GM21360 (cell line): ENCODE data around the gene LARP1.

Source experiments
- ATAC-seq: cut with Tn5 transposase; IDR thresholded peaks from one replicate; pipeline ENCODE4 v1.9.1; 2021; ENCODE audit warnings: mild to moderate bottlenecking, moderate library complexity; ENCODE audit not compliant: unreplicated experiment

Gene LARP1

DNA sequence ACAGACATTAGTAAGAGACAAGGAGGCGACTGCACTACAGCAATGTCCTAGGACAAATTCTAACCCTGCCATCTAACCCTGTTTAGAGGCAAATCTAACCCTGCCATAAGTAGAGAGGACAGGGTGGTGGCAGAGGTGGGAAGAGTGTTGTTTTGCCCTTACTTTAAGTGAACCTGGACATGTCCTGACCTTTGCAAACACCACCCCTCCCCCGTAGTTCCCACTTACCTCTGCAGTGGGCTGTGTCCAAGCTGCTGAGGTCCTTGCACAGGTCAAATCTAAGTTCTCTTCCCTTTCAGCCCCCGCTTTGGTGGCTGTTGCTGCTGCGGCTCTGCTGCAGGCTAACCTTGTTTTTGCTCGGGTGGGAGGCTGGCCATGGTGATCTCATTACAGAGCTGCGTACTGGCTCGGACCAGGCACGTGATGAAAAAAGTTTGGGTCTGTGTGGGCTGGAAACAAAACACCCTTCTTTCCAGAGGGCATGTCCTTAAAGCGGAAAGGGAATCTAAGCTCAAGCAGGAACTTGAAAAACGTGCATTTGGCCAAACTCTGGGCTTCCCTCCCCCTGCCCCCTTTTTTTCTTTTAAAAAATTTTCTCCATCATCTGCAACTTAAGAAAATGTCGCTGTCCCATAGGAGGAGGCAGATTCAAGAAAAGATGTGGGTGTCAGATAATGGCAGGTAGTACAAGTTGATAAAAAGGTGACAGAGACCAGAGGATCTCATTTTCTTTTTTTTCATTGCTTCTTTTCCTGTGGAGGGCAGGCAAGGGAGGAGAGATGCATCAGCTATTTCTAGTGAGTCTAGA lies 95.3 kb downstream of the LARP1 start, which contains the start of gene FAXDC2:
TSS of gene FAXDC2 (minus strand) at position 349 of the 808 bp plus-strand sequence. CDS start 12,425 bp downstream, outside the sequence.
- ATAC-seq: peak; percentile 61

DNA sequence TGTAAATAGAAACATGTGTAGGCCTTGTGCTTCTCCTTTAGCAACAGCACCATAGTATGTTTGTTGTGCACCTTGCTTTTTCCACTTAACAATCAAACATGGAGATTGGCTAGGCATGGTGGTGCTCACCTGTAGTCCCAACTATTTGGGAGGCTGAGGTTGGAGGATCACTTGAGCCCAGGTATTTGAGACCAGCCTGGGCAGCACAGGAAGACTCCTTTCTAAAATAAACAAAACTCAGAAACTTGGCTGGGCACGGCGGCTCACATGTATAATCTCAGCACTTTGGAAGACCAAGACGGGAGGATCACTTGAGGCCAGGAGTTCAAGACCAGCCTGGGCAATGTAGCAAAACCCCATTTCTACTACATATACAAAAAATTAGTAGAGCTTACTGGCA lies 96.2 kb downstream of the LARP1 start:
- ATAC-seq: no peak

DNA sequence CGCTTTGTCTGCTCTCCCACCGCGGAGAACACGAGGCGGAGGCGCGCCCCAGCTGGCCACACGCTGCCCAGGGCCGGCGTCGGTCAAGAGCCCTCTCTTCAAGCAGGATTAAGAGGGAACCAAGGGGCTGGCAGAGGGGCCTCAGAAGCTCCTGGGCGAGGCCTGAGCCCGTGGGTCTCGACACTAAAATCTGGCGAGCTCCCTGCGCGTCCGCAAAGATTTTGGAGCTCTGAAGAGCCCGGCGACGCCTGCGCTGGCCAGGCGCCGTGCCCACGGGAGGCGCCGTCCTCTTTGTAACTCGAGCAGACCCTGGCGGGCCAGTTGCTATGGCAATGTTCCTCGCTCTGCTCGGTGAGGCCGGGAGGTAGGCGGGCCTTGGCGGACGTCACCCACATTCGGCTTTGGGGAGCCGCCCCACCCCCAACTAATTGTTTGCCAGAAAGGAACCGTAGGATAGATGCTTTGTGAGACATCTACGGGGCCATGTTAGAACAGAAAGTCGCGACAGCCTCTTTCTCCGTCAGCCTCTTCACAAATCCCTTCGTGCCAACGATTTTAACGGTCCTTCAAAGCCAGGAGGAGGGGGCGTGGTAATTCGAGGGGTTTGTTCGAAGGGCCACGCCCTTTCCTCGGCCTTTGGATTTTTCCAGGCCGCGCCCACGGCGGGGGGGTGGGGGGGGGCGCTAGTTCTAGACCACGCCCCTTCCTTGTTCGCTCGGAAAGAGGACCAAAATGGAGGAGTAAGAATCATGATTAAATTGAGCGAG lies 102.5 kb downstream of the LARP1 start:
- peak; percentile 59 for ATAC-seq

DNA sequence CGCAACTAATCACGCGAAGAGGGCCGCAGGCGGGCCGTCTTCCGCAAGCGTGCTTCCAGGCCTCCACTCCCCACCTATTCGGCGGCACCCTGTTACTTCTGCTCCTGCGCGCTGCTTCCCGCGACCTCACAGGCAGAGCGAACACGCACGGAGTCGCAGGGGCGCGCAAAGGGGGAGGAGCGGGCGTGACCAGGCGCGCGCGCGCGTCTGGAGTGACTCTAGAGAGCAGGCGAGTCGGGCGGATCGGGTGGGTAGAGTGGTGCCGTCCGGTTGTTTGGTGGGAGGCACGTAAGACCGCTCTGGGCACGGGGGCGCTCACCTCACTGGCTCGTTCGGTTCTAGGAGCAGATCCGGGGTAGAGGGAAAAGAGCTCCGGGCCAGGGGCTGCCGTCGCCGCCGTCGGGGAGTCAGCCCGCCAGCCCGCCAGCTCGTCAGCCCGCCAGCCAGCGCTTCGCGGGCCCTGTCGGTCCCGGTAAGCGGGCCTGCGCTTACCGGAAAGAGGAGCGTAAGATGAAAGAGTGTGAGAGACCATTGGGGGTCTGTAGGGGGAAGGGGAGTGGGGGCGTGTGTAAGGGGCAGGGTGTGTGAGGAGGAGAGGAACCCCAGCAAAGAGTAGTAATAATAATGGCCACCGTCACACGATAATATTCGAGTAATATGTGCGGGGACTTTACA lies 103.3 kb downstream of the LARP1 start, which contains the start of gene CNOT8:
TSS of gene CNOT8 (plus strand) at position 331 of the 675 bp plus-strand sequence. CDS start 4,652 bp downstream, outside the sequence.
- ATAC-seq: peak; percentile 80

DNA sequence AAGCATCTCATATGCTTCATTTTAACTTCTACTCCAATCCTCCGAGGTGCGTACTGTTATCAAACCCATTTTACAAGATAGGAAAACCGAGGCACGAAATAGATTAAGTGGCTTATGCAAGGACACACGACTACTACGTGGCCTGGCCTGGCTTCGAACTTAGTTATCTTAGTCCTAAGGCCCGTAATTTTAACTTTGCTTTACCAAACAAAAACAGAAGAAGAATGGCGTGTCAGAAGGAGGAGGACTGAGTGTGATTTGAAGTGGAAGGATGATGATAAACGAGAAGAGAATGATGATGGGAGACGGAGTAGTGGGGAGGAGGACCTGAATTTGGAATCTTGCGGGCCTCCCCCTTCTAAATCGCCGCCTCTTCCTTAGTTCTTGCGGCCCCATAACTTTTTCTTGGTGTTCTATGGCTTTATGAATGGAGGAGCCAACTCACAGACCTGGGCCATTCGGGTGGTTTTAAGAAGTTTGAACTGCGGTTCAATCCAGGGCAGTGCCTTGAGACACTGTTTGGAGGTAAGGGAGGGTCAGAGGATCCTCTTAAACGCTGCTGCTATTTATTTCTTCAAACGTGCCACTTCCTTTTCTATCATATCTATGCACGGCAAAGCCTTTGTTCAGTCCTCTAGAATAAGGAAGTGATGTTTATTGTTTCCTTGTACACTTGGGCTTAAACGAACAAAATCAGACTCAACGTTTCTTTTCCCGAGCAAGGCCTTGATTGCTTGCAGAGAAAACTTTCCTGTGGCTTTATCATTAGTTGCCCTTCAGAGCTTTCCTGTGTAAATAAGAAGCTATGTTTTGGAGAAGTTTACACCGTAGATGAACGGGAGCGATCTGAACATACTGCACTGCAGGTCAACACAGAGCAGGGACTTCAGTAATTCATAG lies 104.0 kb downstream of the LARP1 start:
- no peak for ATAC-seq

DNA sequence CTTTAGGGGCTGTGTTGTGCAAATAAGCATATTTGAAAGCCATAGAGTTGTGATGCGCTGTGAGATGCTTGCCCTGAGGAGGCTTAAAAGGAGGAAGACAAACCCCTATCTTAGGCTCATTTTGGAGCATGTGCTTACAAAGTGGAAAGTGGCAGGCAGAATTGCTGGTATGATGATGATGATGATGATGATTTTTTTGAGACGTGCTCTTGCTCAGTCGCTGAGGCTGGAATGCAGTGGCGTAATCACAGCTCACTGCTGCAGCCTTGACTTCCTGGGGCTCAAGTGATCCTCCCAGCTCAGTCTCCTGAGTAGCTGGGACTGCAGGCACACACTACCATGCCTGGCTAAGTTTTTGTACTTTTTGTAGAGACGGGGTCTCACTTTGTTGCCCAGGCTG lies 104.9 kb downstream of the LARP1 start:
- no peak for ATAC-seq

DNA sequence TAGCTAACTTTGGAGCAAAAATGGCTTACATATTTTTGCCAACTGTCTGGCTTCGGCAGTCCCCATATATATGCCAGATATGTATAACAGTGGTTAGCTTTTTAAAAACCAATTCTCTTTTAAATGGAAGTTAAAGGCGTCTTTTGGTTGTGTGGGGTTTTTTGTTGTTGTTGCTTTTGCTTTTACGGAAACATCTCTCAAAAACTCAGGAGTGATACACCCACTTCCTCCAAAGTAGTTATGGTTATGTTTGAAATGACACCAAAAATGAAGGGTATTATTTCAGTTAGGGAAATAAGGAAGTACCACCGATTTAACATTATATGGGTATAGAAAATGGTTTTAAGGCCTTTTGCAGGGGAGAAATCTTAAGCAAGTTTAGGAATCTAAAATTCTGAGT lies 105.6 kb downstream of the LARP1 start:
- ATAC-seq: no peak

DNA sequence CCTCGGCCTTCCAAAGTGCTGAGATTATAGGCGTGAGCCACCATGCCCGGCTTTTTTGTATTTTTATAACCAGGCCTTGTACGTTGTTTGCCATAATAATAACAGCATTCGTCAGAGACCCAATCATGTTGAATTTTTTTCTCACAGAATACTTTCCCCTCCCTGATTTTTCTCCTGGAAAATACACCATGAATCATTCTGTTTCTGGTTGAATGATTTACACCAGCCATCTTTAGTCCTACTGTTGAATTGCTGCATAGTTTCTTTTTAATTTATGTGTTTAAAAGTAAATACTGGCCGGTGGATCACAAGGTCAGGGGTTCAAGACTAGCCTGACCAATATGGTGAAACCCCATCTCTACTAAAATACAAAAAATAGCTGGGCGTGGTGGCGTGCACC lies 106.8 kb downstream of the LARP1 start:
- no peak for ATAC-seq

DNA sequence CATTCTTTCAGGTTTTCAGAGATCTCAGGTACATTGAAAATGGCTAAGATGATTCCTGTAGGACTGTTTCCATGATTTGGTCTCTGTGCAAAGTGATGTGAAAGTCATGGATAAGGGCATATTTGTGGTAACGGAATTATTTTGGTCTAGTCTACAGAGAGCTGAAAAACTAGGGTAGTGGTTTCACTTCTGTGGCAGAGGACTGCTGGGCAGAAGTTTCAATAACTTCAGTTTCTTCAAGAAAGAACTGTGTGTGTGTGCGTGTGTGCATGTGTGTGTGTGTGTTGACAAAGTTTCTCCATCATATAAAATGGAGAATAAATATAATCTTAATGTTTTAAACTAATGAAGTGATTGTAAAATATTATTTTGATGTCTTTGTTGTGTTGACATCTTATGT lies 107.6 kb downstream of the LARP1 start:
- no peak for ATAC-seq

DNA sequence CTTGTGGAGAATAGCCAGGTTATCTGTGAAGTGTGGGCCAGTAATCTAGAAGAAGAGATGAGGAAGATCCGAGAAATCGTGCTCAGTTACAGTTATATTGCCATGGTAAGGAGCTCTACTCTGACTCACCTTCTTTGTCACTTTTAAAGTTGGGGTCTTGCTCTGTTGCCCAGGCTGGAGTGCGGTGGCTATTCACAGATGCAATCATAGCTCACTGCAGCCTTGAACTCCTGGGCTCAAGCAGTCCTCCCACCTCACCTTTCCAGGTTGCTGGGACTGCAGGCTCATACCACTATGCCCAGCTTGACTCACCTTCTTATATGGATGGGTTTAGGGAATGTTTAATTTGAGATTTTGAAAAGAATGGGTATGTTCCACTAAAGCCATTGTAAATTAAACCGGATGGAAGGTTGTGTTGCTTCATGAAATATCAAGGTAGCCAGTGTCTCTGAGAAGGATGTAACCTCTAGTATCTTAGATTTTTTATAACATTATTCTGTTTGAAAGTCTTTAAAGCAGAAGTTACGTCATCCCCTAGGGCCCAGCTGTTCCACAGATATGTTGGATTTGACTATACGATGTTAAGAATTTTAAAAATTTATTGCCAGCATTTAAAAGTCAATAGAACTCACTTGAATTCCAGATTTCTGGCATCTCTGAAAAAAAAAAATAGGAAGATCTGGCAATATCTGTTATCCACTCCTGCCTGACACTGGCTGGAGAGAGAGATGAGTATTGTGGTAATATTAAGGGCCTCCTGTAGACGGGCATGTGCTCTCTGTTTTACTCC lies 108.3 kb downstream of the LARP1 start:
- no peak for ATAC-seq

DNA sequence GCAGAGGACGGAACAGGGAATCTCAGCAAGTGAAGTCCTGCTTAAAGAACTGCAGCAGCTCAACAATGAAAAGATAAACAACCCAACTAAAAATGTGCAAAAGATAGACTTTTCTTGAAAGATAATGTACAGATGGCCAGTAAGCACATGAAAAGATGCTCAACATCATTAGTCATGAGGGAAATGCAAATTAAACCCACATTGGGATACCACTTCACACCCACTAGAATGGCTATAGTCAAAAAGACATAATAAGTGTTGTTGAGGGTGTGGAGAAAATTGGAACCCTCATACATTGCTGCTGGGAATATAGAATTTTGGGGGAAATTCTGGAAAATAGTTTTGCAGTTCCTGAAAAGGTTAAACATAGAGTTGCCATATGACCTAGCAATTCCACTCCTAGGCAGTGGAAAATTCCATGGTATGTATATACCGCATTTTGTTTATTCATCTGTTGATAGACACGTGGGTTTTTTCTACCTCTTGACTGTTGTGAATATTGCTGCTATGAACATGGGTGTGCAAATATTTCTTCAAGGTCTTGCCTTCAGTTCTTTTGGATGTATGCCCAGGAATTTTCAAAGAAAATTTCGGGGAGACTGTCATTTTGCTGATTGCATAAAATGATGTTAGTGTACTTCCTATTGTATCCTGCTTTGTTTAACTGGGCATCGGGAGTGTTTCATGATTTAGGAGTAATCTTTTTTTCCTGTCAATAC lies 110.4 kb downstream of the LARP1 start:
- no peak for ATAC-seq

DNA sequence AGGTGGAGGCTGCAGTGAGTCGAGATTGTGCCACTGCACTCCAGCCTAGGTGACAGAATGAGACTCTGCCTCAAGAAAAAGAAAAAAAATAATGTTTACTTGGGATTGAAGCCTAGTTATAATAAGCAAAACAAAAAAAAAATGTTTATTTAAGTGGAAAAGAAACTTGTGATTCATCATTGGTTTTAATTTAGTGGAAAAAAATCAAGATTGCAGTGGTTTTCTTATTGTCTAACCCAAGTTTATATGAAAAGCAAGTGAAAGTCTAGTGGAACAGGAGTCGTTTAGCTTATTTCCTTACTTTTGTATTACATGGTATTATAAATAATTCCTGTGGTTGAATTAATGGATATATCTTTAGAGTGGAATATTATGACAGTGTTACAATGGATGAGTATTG lies 111.7 kb downstream of the LARP1 start:
- ATAC-seq: no peak
